ENCODE data around the gene B4GALT2. TPM values are rescaled to one million over a fixed set of nuclear protein-coding genes. Genes with fewer than 3 reads are reported as not detected.

B4GALT2 gene
- total and polyA plus RNA-seq, 2 of the 4 experiments (the other 2 are of a cell fraction), result 52.3 to 60.8 TPM

GRCh38 chr1:43931711-43932660, 47.0 kb upstream of the B4GALT2 start (continued):
- TF ChIP-seq USF2 (IDR thresholded peaks at IDR 0.05; ENCODE audit: low read depth, low read length) (no peak), MXI1 (IDR thresholded peaks at IDR 0.05; ENCODE audit: borderline replicate concordance, low read depth, low read length) (no peak)

All from IMR-90 (cell line).